H1 (cell line): Measurements from ENCODE around the gene TMEM25. TPM values are rescaled to one million over a fixed set of nuclear protein-coding genes. Genes with fewer than 3 reads are reported as not detected.

Experiments used
- SRF ChIP-seq: IDR thresholded peaks from 2 replicates; pipeline ENCODE4 v1.6.1; 2011; ENCODE audit warnings: mild to moderate bottlenecking, low read depth, low read length, moderate library complexity
- TAF1 ChIP-seq: IDR thresholded peaks from 2 replicates; pipeline ENCODE4 v1.6.1; 2011; ENCODE audit warnings: mild to moderate bottlenecking, low read depth, low read length
- TCF12 ChIP-seq: IDR thresholded peaks from 2 replicates; pipeline ENCODE4 v1.6.1; 2011; ENCODE audit warnings: low read depth, mild to moderate bottlenecking, low read length
- polyA plus RNA-seq, 7 experiments: library from polyadenylated mRNA; depleted of rRNA in 3 of 7; stranded (reverse) in 5 of 7; unstranded in 2 of 7; fragments of >200 nt in 5 of 7; fragments of 200-250 nt in 2 of 7; gene quantifications; 1 replicate in 5 of 7; 2 replicates in 1 of 7; 4 replicates in 1 of 7; pipeline versions ENCODE4 v1.2.1 to v1.2.3, GENCODE V29; 2011 to 2013; ENCODE audit warnings: missing spikeins in 2 of 7, mixed read lengths in 2 of 7
- total RNA-seq: library from RNA; stranded (reverse); fragmentation: NEBNext Ultra II Directional; extraction: Animal tissue kit (Norgen Biotek cat#: 25700); gene quantifications from 2 replicates; pipeline ENCODE4 v1.2.1, GENCODE V29; 2021
- TF ChIP-seq, protein P1 (sequence below), 3 experiments: IDR thresholded peaks; 1 replicate in 2 of 3; 2 replicates in 1 of 3; pipeline versions ENCODE4 v1.5.1 to v1.6.1; 2011; ENCODE audit warnings: low read length in 3 of 3, mild to moderate bottlenecking in 3 of 3, inconsistent platforms in 2 of 3, low read depth in 1 of 3, moderate library complexity in 1 of 3; ENCODE audit not compliant: insufficient read depth in 1 of 3; ENCODE audit errors: control extremely low read depth in 1 of 3
- TF ChIP-seq, protein P2 (sequence below): IDR thresholded peaks from 2 replicates; pipeline ENCODE4 v1.6.1; 2012; ENCODE audit warnings: inconsistent platforms

The TMEM25 gene
- total and polyA plus RNA-seq, 2 of the 8 experiments (the other 6 are each of a cell fraction or from before 2014, with no cell fraction given), result 18.3 to 26.8 TPM

DNA sequence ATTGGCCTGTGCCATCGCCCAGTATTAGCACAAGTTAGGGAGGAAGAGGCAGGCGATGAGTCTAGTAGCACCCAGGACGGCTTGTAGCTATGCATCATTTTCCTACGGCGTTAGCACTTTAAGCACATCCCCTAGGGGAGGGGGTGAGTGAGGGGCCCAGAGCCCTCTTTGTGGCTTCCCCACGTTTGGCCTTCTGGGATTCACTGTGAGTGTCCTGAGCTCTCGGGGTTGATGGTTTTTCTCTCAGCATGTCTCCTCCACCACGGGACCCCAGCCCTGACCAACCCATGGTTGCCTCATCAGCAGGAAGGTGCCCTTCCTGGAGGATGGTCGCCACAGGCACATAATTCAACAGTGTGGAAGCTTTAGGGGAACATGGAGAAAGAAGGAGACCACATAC, 4.3 kb downstream of the TMEM25 start (continued):
- TF ChIP-seq, protein P1, sequence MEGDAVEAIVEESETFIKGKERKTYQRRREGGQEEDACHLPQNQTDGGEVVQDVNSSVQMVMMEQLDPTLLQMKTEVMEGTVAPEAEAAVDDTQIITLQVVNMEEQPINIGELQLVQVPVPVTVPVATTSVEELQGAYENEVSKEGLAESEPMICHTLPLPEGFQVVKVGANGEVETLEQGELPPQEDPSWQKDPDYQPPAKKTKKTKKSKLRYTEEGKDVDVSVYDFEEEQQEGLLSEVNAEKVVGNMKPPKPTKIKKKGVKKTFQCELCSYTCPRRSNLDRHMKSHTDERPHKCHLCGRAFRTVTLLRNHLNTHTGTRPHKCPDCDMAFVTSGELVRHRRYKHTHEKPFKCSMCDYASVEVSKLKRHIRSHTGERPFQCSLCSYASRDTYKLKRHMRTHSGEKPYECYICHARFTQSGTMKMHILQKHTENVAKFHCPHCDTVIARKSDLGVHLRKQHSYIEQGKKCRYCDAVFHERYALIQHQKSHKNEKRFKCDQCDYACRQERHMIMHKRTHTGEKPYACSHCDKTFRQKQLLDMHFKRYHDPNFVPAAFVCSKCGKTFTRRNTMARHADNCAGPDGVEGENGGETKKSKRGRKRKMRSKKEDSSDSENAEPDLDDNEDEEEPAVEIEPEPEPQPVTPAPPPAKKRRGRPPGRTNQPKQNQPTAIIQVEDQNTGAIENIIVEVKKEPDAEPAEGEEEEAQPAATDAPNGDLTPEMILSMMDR (IDR thresholded peaks at IDR 0.05; ENCODE audit: control extremely low read depth in 1 of 3, insufficient read depth in 1 of 3, low read depth in 1 of 3, low read length in 3 of 3), result no peak
- TF ChIP-seq TAF1 (no peak), TCF12 (no peak), SRF (no peak)
- TF ChIP-seq, protein P2, sequence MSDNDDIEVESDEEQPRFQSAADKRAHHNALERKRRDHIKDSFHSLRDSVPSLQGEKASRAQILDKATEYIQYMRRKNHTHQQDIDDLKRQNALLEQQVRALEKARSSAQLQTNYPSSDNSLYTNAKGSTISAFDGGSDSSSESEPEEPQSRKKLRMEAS, result no peak
